H1 (cell line): ENCODE data around the gene ALLC. TPM values are rescaled to one million over a fixed set of nuclear protein-coding genes. Genes with fewer than 3 reads are reported as not detected.

Experiments used
- CTCF ChIA-PET: fragments of 300-600 bp; sonication (Branson Sonifier 250); formaldehyde crosslinking; loops from one replicate; lab custom pipeline; 2021; ENCODE audit not compliant: partially characterized antibody; lab: Charles Lee
- POLR2A ChIA-PET: fragments of 300-600 bp; sonication (Branson Sonifier 250); formaldehyde crosslinking; loops from one replicate; lab custom pipeline; 2021; ENCODE audit warnings: inconsistent platforms; ENCODE audit not compliant: partially characterized antibody; lab: Charles Lee
- DNase-seq, 2 experiments: peaks; one replicate each; pipeline versions ENCODE4 v3.0.0 to v3.0.0-alpha.2; 2010 to 2022; ENCODE audit warnings: low spot score in 2 of 2, low read depth in 1 of 2, mixed read lengths in 1 of 2
- FAIRE-seq: peaks from 2 replicates; lab custom pipeline; 2011; peaks lifted over from hg19 to GRCh38; lab: Jason Lieb, UNC
- H2AFZ ChIP-seq: 2 replicates; pipeline ENCODE4 v1.8.1; 2012; ENCODE audit warnings: low read length, inconsistent platforms
- H2AK5ac ChIP-seq: 2 replicates; pipeline ENCODE4 v1.6.1; 2013; ENCODE audit warnings: low read depth, low read length
- H2BK120ac ChIP-seq: replicated peaks from 2 replicates; pipeline ENCODE3; 2013; ENCODE audit warnings: low read depth, low read length, inconsistent platforms
- H2BK12ac ChIP-seq: 2 replicates; pipeline ENCODE4 v1.6.1; 2013; ENCODE audit warnings: low read depth, low read length
- H2BK15ac ChIP-seq: 2 replicates; pipeline ENCODE4 v1.6.1; 2013; ENCODE audit warnings: low read length
- H2BK20ac ChIP-seq: 2 replicates; pipeline ENCODE4 v1.6.1; 2013; ENCODE audit warnings: low read length
- H2BK5ac ChIP-seq: 2 replicates; pipeline ENCODE4 v1.6.1; 2013; ENCODE audit warnings: low read depth, low read length
- H3K14ac ChIP-seq: 2 replicates; pipeline ENCODE4 v1.6.1; 2013; ENCODE audit warnings: inconsistent platforms; ENCODE audit not compliant: insufficient read length
- H3K18ac ChIP-seq: 2 replicates; pipeline ENCODE4 v1.6.1; 2013; ENCODE audit warnings: low read length; ENCODE audit errors: extremely low read depth
- H3K23ac ChIP-seq: 2 replicates; pipeline ENCODE4 v1.6.1; 2013; ENCODE audit warnings: inconsistent platforms; ENCODE audit not compliant: insufficient read length
- H3K23me2 ChIP-seq: 2 replicates; pipeline ENCODE4 v1.6.1; 2013; ENCODE audit warnings: low read depth, low read length
- H3K27ac ChIP-seq: 2 replicates; pipeline ENCODE4 v1.6.1; 2011; ENCODE audit warnings: low read depth, low read length, inconsistent platforms
- H3K27me3 ChIP-seq, 4 experiments: replicated peaks in 1 of 4; 1 replicate in 1 of 4; 2 replicates in 3 of 4; pipeline versions ENCODE4 v1.6.1 to v1.8.1; 2011 to 2013; ENCODE audit warnings: low read length in 3 of 4, mild to moderate bottlenecking in 3 of 4, inconsistent platforms in 2 of 4, mixed read lengths in 2 of 4, moderate library complexity in 1 of 4; ENCODE audit not compliant: control insufficient read depth in 3 of 4, insufficient read depth in 3 of 4; ENCODE audit errors: extremely low read depth in 1 of 4
- H3K36me3 ChIP-seq, 4 experiments: 2 replicates each; pipeline versions ENCODE4 v1.6.1 to v1.8.1; 2011 to 2013; ENCODE audit warnings: mild to moderate bottlenecking in 4 of 4, low read length in 3 of 4, moderate library complexity in 2 of 4, control low read depth in 1 of 4, inconsistent platforms in 1 of 4; ENCODE audit not compliant: insufficient read depth in 4 of 4, control insufficient read depth in 2 of 4
- H3K4ac ChIP-seq: replicated peaks from 2 replicates; pipeline ENCODE3; 2013; ENCODE audit warnings: low read length, low read depth, mixed read lengths, inconsistent platforms; ENCODE audit not compliant: insufficient read length
- H3K4me1 ChIP-seq, 4 experiments: replicated peaks in 1 of 4; 1 replicate in 1 of 4; 2 replicates in 3 of 4; pipeline versions ENCODE4 v1.6.1 to v1.8.1; 2011 to 2013; ENCODE audit warnings: low read length in 3 of 4, inconsistent platforms in 2 of 4, mixed read lengths in 1 of 4; ENCODE audit not compliant: insufficient read depth in 4 of 4, control insufficient read depth in 3 of 4
- H3K4me2 ChIP-seq, 2 experiments: 2 replicates each; pipeline versions ENCODE4 v1.6.1 to v1.8.1; 2011 to 2013; ENCODE audit warnings: low read depth in 2 of 2, low read length in 2 of 2, control low read depth in 1 of 2, inconsistent platforms in 1 of 2, mild to moderate bottlenecking in 1 of 2; ENCODE audit not compliant: insufficient read depth in 1 of 2
- H3K4me3 ChIP-seq, 4 experiments: fragments of 200-600, 300-600 bp in 1 of 4; sonication (generic), shearing (Covaris generic), sonication (Bioruptor Twin) in 1 of 4; 2 replicates each; pipeline versions ENCODE4 v1.5.1 to v1.8.1; 2011 to 2016; ENCODE audit warnings: low read length in 4 of 4, low read depth in 3 of 4, control low read depth in 2 of 4, inconsistent platforms in 2 of 4, mild to moderate bottlenecking in 2 of 4, mixed read lengths in 1 of 4, moderate library complexity in 1 of 4; ENCODE audit not compliant: insufficient read depth in 2 of 4; ENCODE audit errors: extremely low read depth in 1 of 4
- H3K56ac ChIP-seq: replicated peaks from 2 replicates; pipeline ENCODE3; 2013; ENCODE audit warnings: low read depth, mild to moderate bottlenecking, mixed read lengths, low read length, inconsistent platforms; ENCODE audit not compliant: insufficient read length
- H3K79me1 ChIP-seq: 2 replicates; pipeline ENCODE4 v1.6.1; 2013; ENCODE audit warnings: low read depth, low read length, control low read depth
- H3K79me2 ChIP-seq, 2 experiments: 2 replicates each; pipeline versions ENCODE4 v1.6.1 to v1.8.1; 2012 to 2013; ENCODE audit warnings: low read length in 2 of 2, mild to moderate bottlenecking in 2 of 2, inconsistent platforms in 1 of 2; ENCODE audit not compliant: insufficient read depth in 2 of 2, control insufficient read depth in 1 of 2
- H3K9ac ChIP-seq, 4 experiments: replicated peaks in 1 of 4; 1 replicate in 1 of 4; 2 replicates in 3 of 4; pipeline versions ENCODE4 v1.6.1 to v1.8.1; 2011 to 2013; ENCODE audit warnings: low read depth in 3 of 4, low read length in 3 of 4, control low read depth in 2 of 4, mild to moderate bottlenecking in 2 of 4, moderate library complexity in 2 of 4, inconsistent platforms in 1 of 4; ENCODE audit errors: extremely low read depth in 1 of 4
- H3K9me3 ChIP-seq, 2 experiments: 2 replicates each; pipeline versions ENCODE4 v1.6.1 to v1.8.1; 2012 to 2013; ENCODE audit warnings: mild to moderate bottlenecking in 2 of 2, moderate library complexity in 2 of 2, control low read depth in 1 of 2, inconsistent platforms in 1 of 2, low read depth in 1 of 2, low read length in 1 of 2, mixed read lengths in 1 of 2; ENCODE audit not compliant: insufficient read depth in 2 of 2
- H4K20me1 ChIP-seq, 2 experiments: replicated peaks in 1 of 2; 2 replicates each; pipeline versions ENCODE3 to v1.8.1; 2011 to 2013; ENCODE audit warnings: inconsistent platforms in 2 of 2, low read length in 2 of 2, mild to moderate bottlenecking in 1 of 2; ENCODE audit not compliant: insufficient read depth in 2 of 2, control insufficient read depth in 1 of 2
- H4K5ac ChIP-seq: 2 replicates; pipeline ENCODE4 v1.6.1; 2013; ENCODE audit warnings: low read length, low read depth, mixed read lengths, inconsistent platforms; ENCODE audit not compliant: insufficient read length
- H4K8ac ChIP-seq: 2 replicates; pipeline ENCODE4 v1.8.0; 2013; ENCODE audit warnings: mild to moderate bottlenecking, moderate library complexity, low read length, inconsistent platforms; ENCODE audit not compliant: insufficient read depth; ENCODE audit errors: extremely low read depth
- H4K91ac ChIP-seq: replicated peaks from 2 replicates; pipeline ENCODE3; 2013; ENCODE audit warnings: low read length, mixed read lengths, inconsistent platforms; ENCODE audit not compliant: insufficient read length
- ASH2L ChIP-seq: fragments of 200-600, 300-600 bp; sonication (generic); IDR thresholded peaks from one replicate; pipeline ENCODE4 v1.7.1; 2017; ENCODE audit warnings: low read length
- CBX8 ChIP-seq: fragments of 300-800, 300-1000 bp; sonication (generic); IDR thresholded peaks from 2 replicates; pipeline ENCODE4 v1.7.1; 2016; ENCODE audit warnings: low read depth, low read length, borderline replicate concordance
- CHD1 ChIP-seq: IDR thresholded peaks from 2 replicates; pipeline ENCODE4 v1.6.1; 2012; ENCODE audit warnings: low read depth, low read length, improper control_type of control experiment
- GTF2F1 ChIP-seq: IDR thresholded peaks from 2 replicates; pipeline ENCODE4 v1.6.1; 2012; ENCODE audit warnings: low read depth, low read length, improper control_type of control experiment, borderline replicate concordance
- JUN ChIP-seq: IDR thresholded peaks from 2 replicates; pipeline ENCODE4 v1.6.1; 2011; ENCODE audit warnings: low read depth, mild to moderate bottlenecking, improper control_type of control experiment, low read length
- SP4 ChIP-seq: IDR thresholded peaks from 2 replicates; pipeline ENCODE4 v1.6.1; 2012; ENCODE audit warnings: low read length, inconsistent platforms
- TBP ChIP-seq: IDR thresholded peaks from 2 replicates; pipeline ENCODE4 v1.6.1; 2011; ENCODE audit warnings: low read depth, low read length, improper control_type of control experiment
- ZNF274 ChIP-seq: IDR thresholded peaks from 2 replicates; pipeline ENCODE4 v1.7.0; 2012; ENCODE audit warnings: low read length, borderline replicate concordance; ENCODE audit errors: extremely low read depth
- WGBS, 2 experiments: shearing (Covaris generic) in 1 of 2; methylation state at CpG; one replicate each; pipeline versions ENCODE4 v1.1.6 to v1.1.7; 2013 to 2015; ENCODE audit warnings: low lambda C conversion rate in 2 of 2, mixed read lengths in 2 of 2, inconsistent platforms in 1 of 2, low coverage in 1 of 2, missing lambda C conversion rate in 1 of 2; ENCODE audit not compliant: insufficient replicate concordance in 2 of 2, insufficient coverage in 1 of 2, insufficient read length in 1 of 2; ENCODE audit errors: extremely low coverage in 1 of 2, missing lambda C conversion rate in 1 of 2; 5-methylcytosine and 5-hydroxymethylcytosine counted together
- polyA plus RNA-seq, 7 experiments: library from polyadenylated mRNA; depleted of rRNA in 3 of 7; stranded (reverse) in 5 of 7; unstranded in 2 of 7; fragments of >200 nt in 5 of 7; fragments of 200-250 nt in 2 of 7; gene quantifications; 1 replicate in 5 of 7; 2 replicates in 1 of 7; 4 replicates in 1 of 7; pipeline versions ENCODE4 v1.2.1 to v1.2.3, GENCODE V29; 2011 to 2013; ENCODE audit warnings: missing spikeins in 2 of 7, mixed read lengths in 2 of 7
- total RNA-seq: library from RNA; stranded (reverse); fragmentation: NEBNext Ultra II Directional; extraction: Animal tissue kit (Norgen Biotek cat#: 25700); gene quantifications from 2 replicates; pipeline ENCODE4 v1.2.1, GENCODE V29; 2021
- TF ChIP-seq, protein P1 (sequence below): IDR thresholded peaks from 2 replicates; pipeline ENCODE4 v1.6.1; 2011; ENCODE audit warnings: low read length, improper control_type of control experiment

Gene ALLC
- total and polyA plus RNA-seq, 2 of the 8 experiments (the other 6 are each of a cell fraction or from before 2014, with no cell fraction given) = not detected

DNA sequence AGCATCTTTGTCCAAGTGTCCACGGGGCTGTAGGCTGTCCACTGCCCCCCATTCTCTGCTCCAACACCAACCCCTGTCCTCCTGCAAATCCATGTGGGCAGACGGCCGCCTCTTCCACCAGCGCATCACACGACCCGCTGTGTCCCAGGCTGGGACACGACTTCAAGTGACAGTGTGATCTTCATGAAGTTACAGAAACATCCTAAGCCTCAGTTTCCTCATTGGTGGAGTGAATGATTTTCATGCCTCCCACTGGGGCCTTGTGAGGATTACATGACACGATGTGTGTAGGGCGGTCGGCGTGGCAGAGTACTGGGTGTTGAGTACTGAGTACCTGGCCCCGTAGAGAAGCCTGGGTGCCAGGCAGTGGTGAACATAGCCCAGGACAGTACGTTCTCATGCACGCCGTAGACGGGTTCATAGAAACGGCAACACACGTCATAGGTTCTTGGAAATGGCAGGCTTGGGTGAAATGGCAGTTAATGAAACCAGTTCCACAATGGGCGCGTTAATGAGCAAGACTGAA lies 9.3 kb upstream of the ALLC start:
- no peak for DNase-seq
- no peak overlapping the region for H3K4ac ChIP-seq
- no peak overlapping the region for H3K18ac ChIP-seq
- no peak for FAIRE-seq
- no peaks in the 10 kb centered on the region; the same call in 1 of the 2 replicates for H3K79me1 ChIP-seq
- no peaks in the 10 kb centered on the region for H4K20me1 ChIP-seq
- H3K23me2 ChIP-seq = peaks cover 7% of the 10 kb centered on the region; the same call in 1 of the 2 replicates
- no peak for TF ChIP-seq TBP
- no peak for TF ChIP-seq ASH2L
- TF ChIP-seq, protein P1, sequence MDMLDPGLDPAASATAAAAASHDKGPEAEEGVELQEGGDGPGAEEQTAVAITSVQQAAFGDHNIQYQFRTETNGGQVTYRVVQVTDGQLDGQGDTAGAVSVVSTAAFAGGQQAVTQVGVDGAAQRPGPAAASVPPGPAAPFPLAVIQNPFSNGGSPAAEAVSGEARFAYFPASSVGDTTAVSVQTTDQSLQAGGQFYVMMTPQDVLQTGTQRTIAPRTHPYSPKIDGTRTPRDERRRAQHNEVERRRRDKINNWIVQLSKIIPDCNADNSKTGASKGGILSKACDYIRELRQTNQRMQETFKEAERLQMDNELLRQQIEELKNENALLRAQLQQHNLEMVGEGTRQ = no peak
- TF ChIP-seq SP4 = no peak
- TF ChIP-seq JUN = no peak
- TF ChIP-seq CHD1 = no peak
- no peak for TF ChIP-seq GTF2F1
- no peak for TF ChIP-seq ZNF274
- TF ChIP-seq CBX8 = no peak
- H2BK120ac ChIP-seq = no peak overlapping the region
- H3K4me2 ChIP-seq = no peak overlapping the region
- H3K79me2 ChIP-seq = no peaks in the 10 kb centered on the region
- no peak overlapping the region for H4K5ac ChIP-seq
- H3K36me3 ChIP-seq = no peaks in the 10 kb centered on the region
- H3K27ac ChIP-seq = no peak overlapping the region
- ChIA-PET POLR2A (interaction anchor here (4.6 kb wide), 1 partner anchor 70 kb away, joined by 34 read pairs; no protein-coding TSS in a partner anchor), CTCF (interaction anchor here (1.0 to 3.3 kb wide), 2 partner anchors 20 to 186 kb away, joined by 3 to 20 read pairs; no protein-coding TSS in a partner anchor)
- no peak overlapping the region for H3K56ac ChIP-seq
- H3K14ac ChIP-seq = no peak overlapping the region
- no peak overlapping the region for H4K8ac ChIP-seq
- H3K9ac ChIP-seq = no peak overlapping the region
- no peak overlapping the region; the same call in 1 of the 2 replicates for H2BK20ac ChIP-seq
- H2BK5ac ChIP-seq = no peak overlapping the region
- peaks cover 0 to 14% (median 8%) of the 10 kb centered on the region in 4 experiments; a peak in 6 of 7 replicates for H3K4me1 ChIP-seq
- H2AFZ ChIP-seq = no peak overlapping the region
- WGBS, 2 experiments = 97% methylated on average over 20 of the region's 20 CpGs; no CpG with 5 or more reads in 1 of the 2 experiments
- no peak overlapping the region for H2BK12ac ChIP-seq
- H3K9me3 ChIP-seq = no peaks in the 10 kb centered on the region
- H3K23ac ChIP-seq = no peak overlapping the region
- no peak overlapping the region for H2AK5ac ChIP-seq
- peak overlapping the region; percentile 66 for H4K91ac ChIP-seq
- H3K27me3 ChIP-seq = peaks cover 0 to 2% (median 0%) of the 10 kb centered on the region in 4 experiments; a peak in 1 of 7 replicates
- no peak overlapping the region for H2BK15ac ChIP-seq
- H3K4me3 ChIP-seq = no peak overlapping the region
